WTC11 (cell line): Measurements from ENCODE around the gene ANO1.

Experiments
- CBFB ChIP-seq: sonication (generic); formaldehyde crosslinking; IDR thresholded peaks from 2 replicates; pipeline ENCODE4 v1.8.1; 2022; ENCODE audit warnings: mild to moderate bottlenecking, low read depth, missing genetic modification reagents
- CREM ChIP-seq: sonication (generic); formaldehyde crosslinking; IDR thresholded peaks from 2 replicates; pipeline ENCODE4 v1.8.1; 2022; ENCODE audit warnings: mild to moderate bottlenecking, missing genetic modification reagents, moderate library complexity
- FOXP1 ChIP-seq: sonication (generic); formaldehyde crosslinking; IDR thresholded peaks from 2 replicates; pipeline ENCODE4 v1.8.0; 2022; ENCODE audit warnings: missing genetic modification reagents, mild to moderate bottlenecking, moderate library complexity, borderline replicate concordance
- MXD4 ChIP-seq: fragments of 250-450 bp; sonication (Bioruptor Pico); IDR thresholded peaks from 2 replicates; pipeline ENCODE4 v1.8.0; 2021; ENCODE audit warnings: mild to moderate bottlenecking, moderate library complexity, borderline replicate concordance
- NR2C2 ChIP-seq: sonication (generic); formaldehyde crosslinking; IDR thresholded peaks from 2 replicates; pipeline ENCODE4 v1.8.0; 2022; ENCODE audit warnings: mild to moderate bottlenecking, missing genetic modification reagents
- TCF7 ChIP-seq: sonication (generic); formaldehyde crosslinking; IDR thresholded peaks from 2 replicates; pipeline ENCODE4 v1.8.0; 2022; ENCODE audit warnings: mild to moderate bottlenecking, low read depth, missing genetic modification reagents, moderate library complexity
- ZNF121 ChIP-seq: sonication (generic); formaldehyde crosslinking; IDR thresholded peaks from 2 replicates; pipeline ENCODE4 v1.8.0; 2023; ENCODE audit warnings: missing genetic modification reagents
- ZNF138 ChIP-seq: sonication (generic); formaldehyde crosslinking; conservative IDR thresholded peaks from 2 replicates; pipeline ENCODE4 v1.8.1; 2022; ENCODE audit warnings: mild to moderate bottlenecking, moderate library complexity, missing genetic modification reagents
- ZNF396 ChIP-seq: fragments of 250-450 bp; sonication (Bioruptor Pico); IDR thresholded peaks from 2 replicates; pipeline ENCODE4 v1.8.0; 2021; ENCODE audit warnings: mild to moderate bottlenecking, moderate library complexity, borderline replicate concordance
- TF ChIP-seq, protein P1 (sequence below): fragments of 200-600 bp; IDR thresholded peaks from 2 replicates; pipeline ENCODE4 v1.8.0; 2022; ENCODE audit warnings: antibody characterized with exemption
- TF ChIP-seq, protein P2 (sequence below): sonication (generic); formaldehyde crosslinking; IDR thresholded peaks from 2 replicates; pipeline ENCODE4 v1.8.0; 2022; ENCODE audit warnings: missing genetic modification reagents
- TF ChIP-seq, protein P3 (sequence below): sonication (generic); formaldehyde crosslinking; IDR thresholded peaks from 2 replicates; pipeline ENCODE4 v1.8.0; 2022; ENCODE audit warnings: mild to moderate bottlenecking, missing genetic modification reagents

DNA sequence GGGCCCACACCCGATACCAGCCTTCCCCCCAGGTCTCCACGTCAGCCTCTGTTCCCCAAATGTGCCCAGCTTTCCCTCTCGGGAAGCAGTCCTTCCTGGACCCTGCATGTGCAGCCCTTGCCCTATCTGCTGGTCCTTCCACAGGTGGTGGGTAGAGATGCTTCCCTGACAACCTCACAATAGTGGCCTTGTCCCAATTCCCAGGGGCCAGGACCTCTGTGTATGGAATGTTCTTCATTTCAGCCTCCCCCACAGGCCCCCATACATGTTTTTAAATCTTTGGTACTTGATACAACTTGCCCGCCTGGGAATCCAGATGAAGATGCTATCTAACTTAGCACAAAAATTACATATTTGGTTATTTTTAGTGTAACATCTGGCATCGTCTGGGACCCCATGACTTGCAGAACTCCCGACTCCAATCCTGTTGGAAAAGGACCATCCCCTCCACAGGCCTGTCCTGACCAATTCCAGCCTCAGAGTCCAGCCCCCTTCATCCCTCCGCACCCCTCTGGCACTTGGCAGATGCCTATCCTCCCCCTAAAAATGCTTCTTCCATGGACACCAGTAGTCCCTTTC is 39.5 kb downstream of the ANO1 start:
- TF ChIP-seq, protein P1, sequence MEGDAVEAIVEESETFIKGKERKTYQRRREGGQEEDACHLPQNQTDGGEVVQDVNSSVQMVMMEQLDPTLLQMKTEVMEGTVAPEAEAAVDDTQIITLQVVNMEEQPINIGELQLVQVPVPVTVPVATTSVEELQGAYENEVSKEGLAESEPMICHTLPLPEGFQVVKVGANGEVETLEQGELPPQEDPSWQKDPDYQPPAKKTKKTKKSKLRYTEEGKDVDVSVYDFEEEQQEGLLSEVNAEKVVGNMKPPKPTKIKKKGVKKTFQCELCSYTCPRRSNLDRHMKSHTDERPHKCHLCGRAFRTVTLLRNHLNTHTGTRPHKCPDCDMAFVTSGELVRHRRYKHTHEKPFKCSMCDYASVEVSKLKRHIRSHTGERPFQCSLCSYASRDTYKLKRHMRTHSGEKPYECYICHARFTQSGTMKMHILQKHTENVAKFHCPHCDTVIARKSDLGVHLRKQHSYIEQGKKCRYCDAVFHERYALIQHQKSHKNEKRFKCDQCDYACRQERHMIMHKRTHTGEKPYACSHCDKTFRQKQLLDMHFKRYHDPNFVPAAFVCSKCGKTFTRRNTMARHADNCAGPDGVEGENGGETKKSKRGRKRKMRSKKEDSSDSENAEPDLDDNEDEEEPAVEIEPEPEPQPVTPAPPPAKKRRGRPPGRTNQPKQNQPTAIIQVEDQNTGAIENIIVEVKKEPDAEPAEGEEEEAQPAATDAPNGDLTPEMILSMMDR = no peak
- TF ChIP-seq FOXP1 (no peak), ZNF138 (CRISPR knock-in tag) (no peak), ZNF121 (CRISPR knock-in tag) (no peak), NR2C2 (CRISPR knock-in tag) (no peak), CBFB (CRISPR knock-in tag) (no peak), CREM (CRISPR knock-in tag) (no peak), ZNF396 (CRISPR knock-in tag) (no peak), MXD4 (CRISPR knock-in tag) (no peak), TCF7 (CRISPR knock-in tag) (no peak)
- TF ChIP-seq, protein P2, sequence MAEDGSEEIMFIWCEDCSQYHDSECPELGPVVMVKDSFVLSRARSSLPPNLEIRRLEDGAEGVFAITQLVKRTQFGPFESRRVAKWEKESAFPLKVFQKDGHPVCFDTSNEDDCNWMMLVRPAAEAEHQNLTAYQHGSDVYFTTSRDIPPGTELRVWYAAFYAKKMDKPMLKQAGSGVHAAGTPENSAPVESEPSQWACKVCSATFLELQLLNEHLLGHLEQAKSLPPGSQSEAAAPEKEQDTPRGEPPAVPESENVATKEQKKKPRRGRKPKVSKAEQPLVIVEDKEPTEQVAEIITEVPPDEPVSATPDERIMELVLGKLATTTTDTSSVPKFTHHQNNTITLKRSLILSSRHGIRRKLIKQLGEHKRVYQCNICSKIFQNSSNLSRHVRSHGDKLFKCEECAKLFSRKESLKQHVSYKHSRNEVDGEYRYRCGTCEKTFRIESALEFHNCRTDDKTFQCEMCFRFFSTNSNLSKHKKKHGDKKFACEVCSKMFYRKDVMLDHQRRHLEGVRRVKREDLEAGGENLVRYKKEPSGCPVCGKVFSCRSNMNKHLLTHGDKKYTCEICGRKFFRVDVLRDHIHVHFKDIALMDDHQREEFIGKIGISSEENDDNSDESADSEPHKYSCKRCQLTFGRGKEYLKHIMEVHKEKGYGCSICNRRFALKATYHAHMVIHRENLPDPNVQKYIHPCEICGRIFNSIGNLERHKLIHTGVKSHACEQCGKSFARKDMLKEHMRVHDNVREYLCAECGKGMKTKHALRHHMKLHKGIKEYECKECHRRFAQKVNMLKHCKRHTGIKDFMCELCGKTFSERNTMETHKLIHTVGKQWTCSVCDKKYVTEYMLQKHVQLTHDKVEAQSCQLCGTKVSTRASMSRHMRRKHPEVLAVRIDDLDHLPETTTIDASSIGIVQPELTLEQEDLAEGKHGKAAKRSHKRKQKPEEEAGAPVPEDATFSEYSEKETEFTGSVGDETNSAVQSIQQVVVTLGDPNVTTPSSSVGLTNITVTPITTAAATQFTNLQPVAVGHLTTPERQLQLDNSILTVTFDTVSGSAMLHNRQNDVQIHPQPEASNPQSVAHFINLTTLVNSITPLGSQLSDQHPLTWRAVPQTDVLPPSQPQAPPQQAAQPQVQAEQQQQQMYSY (CRISPR knock-in tag) = no peak
- TF ChIP-seq, protein P3, sequence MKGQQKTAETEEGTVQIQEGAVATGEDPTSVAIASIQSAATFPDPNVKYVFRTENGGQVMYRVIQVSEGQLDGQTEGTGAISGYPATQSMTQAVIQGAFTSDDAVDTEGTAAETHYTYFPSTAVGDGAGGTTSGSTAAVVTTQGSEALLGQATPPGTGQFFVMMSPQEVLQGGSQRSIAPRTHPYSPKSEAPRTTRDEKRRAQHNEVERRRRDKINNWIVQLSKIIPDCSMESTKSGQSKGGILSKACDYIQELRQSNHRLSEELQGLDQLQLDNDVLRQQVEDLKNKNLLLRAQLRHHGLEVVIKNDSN (CRISPR knock-in tag) = no peak
